Activated CD8-positive, alpha-beta T cell treated with anti-CD3 and anti-CD28 coated beads for 36 hours (primary cell): ENCODE measurements around the gene GAPDHS. TPM values are rescaled to one million over a fixed set of nuclear protein-coding genes. Genes with fewer than 3 reads are reported as not detected.

Source experiments
- ATAC-seq: fragments of 200-7000 bp; cut with Tn5 transposase; one replicate; pipeline ENCODE4 v1.10.0; 2021; ENCODE audit warnings: mild to moderate bottlenecking, moderate library complexity
- CTCF ChIA-PET: fragments of 350-600 bp; sonication (Branson Sonifier 250); formaldehyde crosslinking; loops from one replicate; lab custom pipeline; 2021; ENCODE audit warnings: antibody characterized with exemption; lab: Charles Lee
- POLR2A ChIA-PET: fragments of 350-600 bp; sonication (Branson Sonifier 250); formaldehyde crosslinking; loops from one replicate; lab custom pipeline; 2021; ENCODE audit warnings: antibody characterized with exemption; lab: Charles Lee
- DNase-seq: peaks from one replicate; pipeline ENCODE4 v3.0.0-alpha.2; 2020
- H3K27ac Mint-ChIP-seq: one replicate; pipeline ENCODE4 v1.8.0; 2021; ENCODE audit warnings: mild to moderate bottlenecking, mixed read lengths
- H3K27me3 Mint-ChIP-seq: one replicate; pipeline ENCODE4 v1.8.0; 2021; ENCODE audit warnings: mixed read lengths
- H3K36me3 Mint-ChIP-seq: one replicate; pipeline ENCODE4 v1.8.0; 2021; ENCODE audit warnings: low read depth, mixed read lengths
- H3K4me1 Mint-ChIP-seq: one replicate; pipeline ENCODE4 v1.8.0; 2021; ENCODE audit warnings: low read depth, mixed read lengths
- H3K4me3 Mint-ChIP-seq: one replicate; pipeline ENCODE4 v1.8.0; 2021; ENCODE audit warnings: mild to moderate bottlenecking, moderate library complexity, mixed read lengths
- H3K9me3 Mint-ChIP-seq: one replicate; pipeline ENCODE4 v1.8.0; 2021; ENCODE audit warnings: mixed read lengths
- CTCF ChIP-seq: fragments of 200-600 bp; IDR thresholded peaks from one replicate; pipeline ENCODE4 v1.8.0; 2022; ENCODE audit warnings: antibody characterized with exemption, mild to moderate bottlenecking
- intact Hi-C: fragments of 100-400 bp; cut with micrococcal nuclease; formaldehyde crosslinking; loops from one replicate; pipeline ENCODE4 v1.10.0; 2022
- total RNA-seq, 2 experiments: library from RNA; stranded (reverse); gene quantifications; one replicate each; pipeline ENCODE4 v1.2.3, GENCODE V29; 2021

Gene GAPDHS
- total RNA-seq, 2 experiments from 2014 or later, result not detected

- Mint-ChIP-seq H3K27ac (no peak overlapping the region), H3K36me3 (no peaks in the 10 kb centered on the region), H3K4me3 (no peak overlapping the region), H3K27me3 (peaks cover 16% of the 10 kb centered on the region), H3K9me3 (no peaks in the 10 kb centered on the region), H3K4me1 (peaks cover 10% of the 10 kb centered on the region)
- POLR2A ChIA-PET, result no interaction called here
- intact Hi-C loops, result no loop called here
- no peak for ATAC-seq
- CTCF ChIA-PET, result no interaction called here
- DNase-seq, result no peak
- no peak for TF ChIP-seq CTCF
These were observed 44.6 kb upstream of the GAPDHS start for GRCh38 chr19:35488677-35489076.

- no peak for ATAC-seq
- H3K4me1 Mint-ChIP-seq, result peaks cover 13% of the 10 kb centered on the region
These were observed 42.9 kb upstream of the GAPDHS start, which contains the start of gene KRTDAP for GRCh38 chr19:35490364-35490763. Gene KRTDAP (minus strand): TSS chr19:35490464. CDS start chr19:35490442, 22 bp downstream.

GRCh38 chr19:35491836-35492360 lies 41.4 kb upstream of the GAPDHS start:
- Mint-ChIP-seq H3K4me1 (peaks cover 15% of the 10 kb centered on the region), H3K27ac (no peak overlapping the region), H3K4me3 (no peak overlapping the region), H3K27me3 (peaks cover 16% of the 10 kb centered on the region), H3K9me3 (no peaks in the 10 kb centered on the region), H3K36me3 (no peaks in the 10 kb centered on the region)
- DNase-seq, result no peak
- TF ChIP-seq CTCF, result no peak
- ATAC-seq, result no peak
- intact Hi-C loops, result no loop called here
- ChIA-PET POLR2A (interaction anchor here (1.1 kb wide), 1 partner anchor 16 kb away, joined by 3 read pairs; no protein-coding TSS in a partner anchor), CTCF (interaction anchor here (1.6 to 2.0 kb wide), 3 partner anchors 18 to 101 kb away, joined by 5 to 11 read pairs (median 5); no protein-coding TSS in a partner anchor)

More at GRCh38 chr19:35490364-35490763, 42.9 kb upstream of the GAPDHS start, which contains the start of gene KRTDAP:
- ChIA-PET POLR2A (interaction anchor here (0.6 kb wide), 1 partner anchor 73 kb away, joined by 3 read pairs; no protein-coding TSS in a partner anchor), CTCF (interaction anchor here (1.3 to 2.0 kb wide), 2 partner anchors 22 to 137 kb away, joined by 3 to 5 read pairs; no protein-coding TSS in a partner anchor)
- TF ChIP-seq CTCF, result no peak
- no peak for DNase-seq
- intact Hi-C loops, result no loop called here
- H3K27ac Mint-ChIP-seq, result no peak within 1 kb of the TSS
- H3K9me3 Mint-ChIP-seq, result no peaks in the 10 kb centered on the region
- H3K27me3 Mint-ChIP-seq, result peaks cover 16% of the 10 kb centered on the region
- H3K36me3 Mint-ChIP-seq, result no peaks in the 10 kb centered on the region
- H3K4me3 Mint-ChIP-seq, result no peak within 1 kb of the TSS

GRCh38 chr19:35493971-35494370 lies 39.3 kb upstream of the GAPDHS start:
- peaks cover 8% of the 10 kb centered on the region for H3K4me1 Mint-ChIP-seq
- H3K27me3 Mint-ChIP-seq, result peaks cover 10% of the 10 kb centered on the region
- H3K36me3 Mint-ChIP-seq, result no peaks in the 10 kb centered on the region
- ChIA-PET POLR2A (interaction anchor here (0.6 kb wide), 1 partner anchor 144 kb away, joined by 4 read pairs; no protein-coding TSS in a partner anchor), CTCF (interaction anchor here (1.6 to 5.2 kb wide), 3 partner anchors 16 to 141 kb away, joined by 5 to 45 read pairs (median 45); no protein-coding TSS in a partner anchor)
- H3K27ac Mint-ChIP-seq, result no peak overlapping the region
- H3K4me3 Mint-ChIP-seq, result no peak overlapping the region
- ATAC-seq, result no peak
- intact Hi-C loops, result loop anchor here (2.0 kb wide), 1 partner anchor 141 kb away; no protein-coding TSS in a partner anchor
- H3K9me3 Mint-ChIP-seq, result no peaks in the 10 kb centered on the region
- no peak for TF ChIP-seq CTCF
- no peak for DNase-seq
